Globus pallidus (tissue), 1 donor: ENCODE data around the gene ZFAND4.
"Not testable (repeated sequence)": the region's sequence is repeated elsewhere in the genome, so short reads cannot be mapped to it uniquely, and the experiment has no call there.

Source experiments
- DNase-seq: peaks from one replicate; pipeline ENCODE4 v3.0.0-alpha.2; 2015; ENCODE audit warnings: low spot score

The ZFAND4 gene

GRCh38 chr10:45589868-45590267 is 82.7 kb downstream of the ZFAND4 start:
- DNase-seq, result no peak

- no peak for DNase-seq
Observed at GRCh38 chr10:45589009-45589408, 83.6 kb downstream of the ZFAND4 start.

GRCh38 chr10:45586028-45586824 is 86.3 kb downstream of the ZFAND4 start:
- DNase-seq, result no peak

GRCh38 chr10:45585131-45585530 is 87.4 kb downstream of the ZFAND4 start:
- peak; percentile 50 for DNase-seq

- no peak for DNase-seq
Observed at GRCh38 chr10:45582386-45582781, 90.2 kb downstream of the ZFAND4 start.

- no peak for DNase-seq
Observed at GRCh38 chr10:45581582-45582385, 90.8 kb downstream of the ZFAND4 start.

GRCh38 chr10:45581216-45581549 is 91.4 kb downstream of the ZFAND4 start:
- DNase-seq, result no peak

GRCh38 chr10:45580371-45581215 is 92.0 kb downstream of the ZFAND4 start:
- no peak for DNase-seq

GRCh38 chr10:45578384-45578971 is 94.1 kb downstream of the ZFAND4 start:
- DNase-seq, result no peak

- no peak for DNase-seq
Observed at GRCh38 chr10:45575966-45576597, 96.5 kb downstream of the ZFAND4 start.

- not testable (repeated sequence) for DNase-seq
Observed at GRCh38 chr10:45575032-45575761, 97.4 kb downstream of the ZFAND4 start.

- no peak for DNase-seq
Observed at GRCh38 chr10:45569471-45569870, 103.1 kb downstream of the ZFAND4 start.

- no peak for DNase-seq
Observed at GRCh38 chr10:45566415-45566814, 106.2 kb downstream of the ZFAND4 start.
